Measurements from ENCODE around the gene LPAR1. TPM values are rescaled to one million over a fixed set of nuclear protein-coding genes. Genes with fewer than 3 reads are reported as not detected.

LPAR1 gene
- total RNA-seq, 1 experiment from 2014 or later: 11.0 TPM

DNA sequence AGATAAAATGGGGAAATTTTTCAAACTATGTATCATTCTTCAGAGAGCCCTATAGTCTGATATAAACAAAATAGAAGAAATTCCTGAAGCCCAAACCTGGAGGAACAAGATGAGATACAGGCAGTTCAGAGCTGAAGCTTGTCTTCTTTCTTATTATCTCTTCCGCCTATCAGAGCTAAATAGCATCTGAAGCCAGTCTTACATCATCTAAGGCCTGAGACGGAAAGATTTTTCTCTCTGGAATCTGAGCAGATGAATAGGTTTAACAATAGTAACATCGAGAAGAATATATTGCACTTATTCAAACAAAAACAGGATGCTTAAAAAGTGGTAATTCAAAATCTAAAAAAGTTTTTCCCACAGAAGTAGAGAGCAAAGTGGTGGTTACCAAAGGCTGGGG lies 59.8 kb downstream of the LPAR1 start:
- Histone ChIP-seq H3K27ac (ENCODE audit: low read length) (no peak overlapping the region), H3K9me3 (ENCODE audit: control insufficient read depth, insufficient read depth, low read depth, low read length) (no peaks in the 10 kb centered on the region), H3K4me1 (ENCODE audit: control insufficient read depth, insufficient read depth, low read length) (no peaks in the 10 kb centered on the region), H3K4me3 (ENCODE audit: low read depth in 2 of 2, low read length in 2 of 2) (no peak overlapping the region), H3K27me3 (ENCODE audit: control insufficient read depth, insufficient read depth, low read length) (no peaks in the 10 kb centered on the region), H3K36me3 (ENCODE audit: control insufficient read depth, insufficient read depth, low read length) (no peaks in the 10 kb centered on the region)
- ChIA-PET CTCF (no interaction called here), POLR2A (no interaction called here)
- no peak for TF ChIP-seq SIN3A (IDR thresholded peaks at IDR 0.05; ENCODE audit: borderline replicate concordance, insufficient read depth, low read depth, low read length)
- no peak for TF ChIP-seq POLR2AphosphoS5 (IDR thresholded peaks at IDR 0.05; ENCODE audit: low read depth, low read length)
- no peak for TF ChIP-seq TCF7L2 (IDR thresholded peaks at IDR 0.05; ENCODE audit: low read depth, low read length)
- TF ChIP-seq, protein P1, sequence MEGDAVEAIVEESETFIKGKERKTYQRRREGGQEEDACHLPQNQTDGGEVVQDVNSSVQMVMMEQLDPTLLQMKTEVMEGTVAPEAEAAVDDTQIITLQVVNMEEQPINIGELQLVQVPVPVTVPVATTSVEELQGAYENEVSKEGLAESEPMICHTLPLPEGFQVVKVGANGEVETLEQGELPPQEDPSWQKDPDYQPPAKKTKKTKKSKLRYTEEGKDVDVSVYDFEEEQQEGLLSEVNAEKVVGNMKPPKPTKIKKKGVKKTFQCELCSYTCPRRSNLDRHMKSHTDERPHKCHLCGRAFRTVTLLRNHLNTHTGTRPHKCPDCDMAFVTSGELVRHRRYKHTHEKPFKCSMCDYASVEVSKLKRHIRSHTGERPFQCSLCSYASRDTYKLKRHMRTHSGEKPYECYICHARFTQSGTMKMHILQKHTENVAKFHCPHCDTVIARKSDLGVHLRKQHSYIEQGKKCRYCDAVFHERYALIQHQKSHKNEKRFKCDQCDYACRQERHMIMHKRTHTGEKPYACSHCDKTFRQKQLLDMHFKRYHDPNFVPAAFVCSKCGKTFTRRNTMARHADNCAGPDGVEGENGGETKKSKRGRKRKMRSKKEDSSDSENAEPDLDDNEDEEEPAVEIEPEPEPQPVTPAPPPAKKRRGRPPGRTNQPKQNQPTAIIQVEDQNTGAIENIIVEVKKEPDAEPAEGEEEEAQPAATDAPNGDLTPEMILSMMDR (IDR thresholded peaks at IDR 0.05): no peak
- TF ChIP-seq, protein P2, sequence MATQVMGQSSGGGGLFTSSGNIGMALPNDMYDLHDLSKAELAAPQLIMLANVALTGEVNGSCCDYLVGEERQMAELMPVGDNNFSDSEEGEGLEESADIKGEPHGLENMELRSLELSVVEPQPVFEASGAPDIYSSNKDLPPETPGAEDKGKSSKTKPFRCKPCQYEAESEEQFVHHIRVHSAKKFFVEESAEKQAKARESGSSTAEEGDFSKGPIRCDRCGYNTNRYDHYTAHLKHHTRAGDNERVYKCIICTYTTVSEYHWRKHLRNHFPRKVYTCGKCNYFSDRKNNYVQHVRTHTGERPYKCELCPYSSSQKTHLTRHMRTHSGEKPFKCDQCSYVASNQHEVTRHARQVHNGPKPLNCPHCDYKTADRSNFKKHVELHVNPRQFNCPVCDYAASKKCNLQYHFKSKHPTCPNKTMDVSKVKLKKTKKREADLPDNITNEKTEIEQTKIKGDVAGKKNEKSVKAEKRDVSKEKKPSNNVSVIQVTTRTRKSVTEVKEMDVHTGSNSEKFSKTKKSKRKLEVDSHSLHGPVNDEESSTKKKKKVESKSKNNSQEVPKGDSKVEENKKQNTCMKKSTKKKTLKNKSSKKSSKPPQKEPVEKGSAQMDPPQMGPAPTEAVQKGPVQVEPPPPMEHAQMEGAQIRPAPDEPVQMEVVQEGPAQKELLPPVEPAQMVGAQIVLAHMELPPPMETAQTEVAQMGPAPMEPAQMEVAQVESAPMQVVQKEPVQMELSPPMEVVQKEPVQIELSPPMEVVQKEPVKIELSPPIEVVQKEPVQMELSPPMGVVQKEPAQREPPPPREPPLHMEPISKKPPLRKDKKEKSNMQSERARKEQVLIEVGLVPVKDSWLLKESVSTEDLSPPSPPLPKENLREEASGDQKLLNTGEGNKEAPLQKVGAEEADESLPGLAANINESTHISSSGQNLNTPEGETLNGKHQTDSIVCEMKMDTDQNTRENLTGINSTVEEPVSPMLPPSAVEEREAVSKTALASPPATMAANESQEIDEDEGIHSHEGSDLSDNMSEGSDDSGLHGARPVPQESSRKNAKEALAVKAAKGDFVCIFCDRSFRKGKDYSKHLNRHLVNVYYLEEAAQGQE (IDR thresholded peaks at IDR 0.05; ENCODE audit: insufficient read depth in 1 of 2, low read depth in 2 of 2, low read length in 1 of 2): no peak
- intact Hi-C loops (cut with micrococcal nuclease; ENCODE audit: unreplicated experiment): no loop called here
- no peak for DNase-seq (ENCODE audit: low read depth, low spot score)
- ATAC-seq: no peak
- in situ Hi-C loops (cut with HindIII; ENCODE audit: low pct_unique_long_range_greater_than_20kb, low sequenced_read_pairs): no loop called here
- no TSS peak for BruUV-seq (replicated peaks)

- H3K36me3 ChIP-seq (ENCODE audit: control insufficient read depth, insufficient read depth, low read length): no peaks in the 10 kb centered on the region
- POLR2A ChIA-PET: no interaction called here
- no peaks in the 10 kb centered on the region for H3K27me3 ChIP-seq (ENCODE audit: control insufficient read depth, insufficient read depth, low read length)
- BruUV-seq (replicated peaks): no TSS peak
- CTCF ChIA-PET: no interaction called here
- H3K4me1 ChIP-seq (ENCODE audit: control insufficient read depth, insufficient read depth, low read length): no peaks in the 10 kb centered on the region
- DNase-seq (ENCODE audit: low read depth, low spot score) (peak; percentile 20), ATAC-seq (no peak)
- TF ChIP-seq POLR2AphosphoS5 (IDR thresholded peaks at IDR 0.05; ENCODE audit: low read depth, low read length): no peak
- TF ChIP-seq, protein P1 (IDR thresholded peaks at IDR 0.05): no peak
- TF ChIP-seq TCF7L2 (IDR thresholded peaks at IDR 0.05; ENCODE audit: low read depth, low read length): no peak
- TF ChIP-seq, protein P2 (IDR thresholded peaks at IDR 0.05; ENCODE audit: insufficient read depth in 1 of 2, low read depth in 2 of 2, low read length in 1 of 2): no peak
- H3K4me3 ChIP-seq (ENCODE audit: low read depth in 2 of 2, low read length in 2 of 2): no peak overlapping the region
- in situ Hi-C loops (cut with HindIII; ENCODE audit: low pct_unique_long_range_greater_than_20kb, low sequenced_read_pairs) (no loop called here), intact Hi-C loops (cut with micrococcal nuclease; ENCODE audit: unreplicated experiment) (no loop called here)
- no peak overlapping the region for H3K27ac ChIP-seq (ENCODE audit: low read length)
- H3K9me3 ChIP-seq (ENCODE audit: control insufficient read depth, insufficient read depth, low read depth, low read length): no peaks in the 10 kb centered on the region
Observed at GRCh38 chr9:110977259-110977709, 61.0 kb downstream of the LPAR1 start.

Measured in Panc1 (cell line).